Stimulated activated CD4-positive, alpha-beta T cell treated with anti-CD3 and anti-CD28 coated beads, Interleukin-12 subunit alpha, Interleukin-12 subunit beta, amount 100 ng/mL, for 24 hours (primary cell): Measurements from ENCODE around the gene SLC7A6.

Experiments used
- DNase-seq, 2 experiments: peaks; one replicate each; pipeline ENCODE4 v3.0.0-alpha.2; 2020; ENCODE audit warnings: low read depth in 2 of 2

The SLC7A6 gene

GRCh38 chr16:68345958-68346635 lies 81.8 kb downstream of the SLC7A6 start:
- DNase-seq: no peak

- DNase-seq: no peak
These were observed 82.7 kb downstream of the SLC7A6 start for GRCh38 chr16:68346892-68347480.

GRCh38 chr16:68347605-68348004 lies 83.3 kb downstream of the SLC7A6 start:
- no peak for DNase-seq

GRCh38 chr16:68348639-68349445 lies 84.5 kb downstream of the SLC7A6 start:
- DNase-seq: no peak

- DNase-seq: no peak
These were observed 85.6 kb downstream of the SLC7A6 start for GRCh38 chr16:68349838-68350410.

GRCh38 chr16:68350813-68351350 lies 86.6 kb downstream of the SLC7A6 start:
- no peak for DNase-seq
